Keratinocyte (primary cell): ENCODE results near the gene DST. TPM values are rescaled to one million over a fixed set of nuclear protein-coding genes. Genes with fewer than 3 reads are reported as not detected.

Source experiments
- DNase-seq: peaks from one replicate; pipeline ENCODE4 v3.0.0-alpha.2; 2011; ENCODE audit warnings: low read depth, missing footprints, low spot score
- FAIRE-seq: peaks from 2 replicates; lab custom pipeline; 2011; peaks lifted over from hg19 to GRCh38; lab: Jason Lieb, UNC
- H2AFZ ChIP-seq: 2 replicates; pipeline ENCODE4 v1.6.0; 2012; ENCODE audit warnings: low read length, control low read depth, inconsistent platforms; ENCODE audit not compliant: control insufficient read depth
- H3K27ac ChIP-seq: 2 replicates; pipeline ENCODE4 v1.5.1; 2011; ENCODE audit warnings: low read length; ENCODE audit not compliant: control insufficient read depth, insufficient read depth
- H3K27me3 ChIP-seq: 3 replicates; pipeline ENCODE4 v1.6.0; 2011; ENCODE audit warnings: low read length; ENCODE audit not compliant: control insufficient read depth, insufficient read depth; ENCODE audit errors: extremely low read depth
- H3K36me3 ChIP-seq, 2 experiments: 2 replicates in 1 of 2; 3 replicates in 1 of 2; pipeline ENCODE4 v1.5.1; 2011; ENCODE audit warnings: low read length in 2 of 2, mild to moderate bottlenecking in 1 of 2; ENCODE audit not compliant: control insufficient read depth in 2 of 2, insufficient read depth in 2 of 2; ENCODE audit errors: extremely low read depth in 1 of 2
- H3K4me1 ChIP-seq: 3 replicates; pipeline ENCODE4 v1.5.1; 2011; ENCODE audit warnings: low read length; ENCODE audit not compliant: control insufficient read depth, insufficient read depth; ENCODE audit errors: extremely low read depth
- H3K4me2 ChIP-seq: 3 replicates; pipeline ENCODE4 v1.6.0; 2011; ENCODE audit warnings: low read depth, low read length; ENCODE audit not compliant: control insufficient read depth, insufficient read depth; ENCODE audit errors: extremely low read depth
- H3K4me3 ChIP-seq, 3 experiments: fragments of 200-600 bp in 1 of 3; sonication (generic) in 1 of 3; 2 replicates in 2 of 3; 3 replicates in 1 of 3; pipeline ENCODE4 v1.5.1; 2011 to 2016; ENCODE audit warnings: low read length in 3 of 3, mild to moderate bottlenecking in 3 of 3, control low read depth in 2 of 3, inconsistent platforms in 1 of 3, low read depth in 1 of 3, mixed read lengths in 1 of 3, mixed run types in 1 of 3, moderate library complexity in 1 of 3; ENCODE audit not compliant: control insufficient read depth in 2 of 3, insufficient read depth in 2 of 3; ENCODE audit errors: extremely low read depth in 1 of 3
- H3K79me2 ChIP-seq: 2 replicates; pipeline ENCODE4 v1.6.0; 2012; ENCODE audit warnings: low read length; ENCODE audit not compliant: control insufficient read depth, insufficient read depth
- H3K9ac ChIP-seq: 3 replicates; pipeline ENCODE4 v1.6.0; 2011; ENCODE audit warnings: low read length; ENCODE audit not compliant: control insufficient read depth, insufficient read depth; ENCODE audit errors: extremely low read depth
- H3K9me1 ChIP-seq: 3 replicates; pipeline ENCODE4 v1.6.0; 2011; ENCODE audit warnings: low read length; ENCODE audit not compliant: control insufficient read depth, insufficient read depth; ENCODE audit errors: extremely low read depth
- H3K9me3 ChIP-seq: 2 replicates; pipeline ENCODE4 v1.5.1; 2012; ENCODE audit warnings: low read depth, low read length; ENCODE audit not compliant: control insufficient read depth
- H4K20me1 ChIP-seq: 3 replicates; pipeline ENCODE4 v1.6.0; 2011; ENCODE audit warnings: low read length; ENCODE audit not compliant: control insufficient read depth, insufficient read depth; ENCODE audit errors: extremely low read depth
- CTCF ChIP-seq, 3 experiments: IDR thresholded peaks in 1 of 3; conservative IDR thresholded peaks in 1 of 3; optimal IDR thresholded peaks in 1 of 3; 2 replicates in 2 of 3; 3 replicates in 1 of 3; pipeline versions ENCODE3 to v1.5.1; 2011; ENCODE audit warnings: low read length in 3 of 3, mild to moderate bottlenecking in 3 of 3, moderate library complexity in 2 of 3, control low read depth in 1 of 3, inconsistent platforms in 1 of 3; ENCODE audit not compliant: insufficient read depth in 2 of 3; ENCODE audit errors: extremely low read depth in 1 of 3
- EZH2 ChIP-seq: IDR thresholded peaks from one replicate; pipeline ENCODE4 v1.6.1; 2012; ENCODE audit warnings: inconsistent platforms, mild to moderate bottlenecking, low read length, moderate library complexity
- dilution Hi-C: fragments of 300-500 bp; cut with MboI; formaldehyde crosslinking; loops from one replicate; pipeline ENCODE4 v1.7.0; 2020; ENCODE audit warnings: low sequenced_read_pairs; ENCODE audit not compliant: extremely low pct_ligation_motif_present
- polyA plus RNA-seq, 5 experiments: library from polyadenylated mRNA; depleted of rRNA in 3 of 5; stranded (reverse) in 3 of 5; stranded (forward) in 1 of 5; unstranded in 1 of 5; fragments of >200 nt; gene quantifications; 1 replicate in 1 of 5; 2 replicates in 3 of 5; 3 replicates in 1 of 5; pipeline versions ENCODE4 v1.2.1 to v1.2.3, GENCODE V29; 2011 to 2012; ENCODE audit warnings: missing spikeins in 2 of 5, low read depth in 1 of 5, low replicate concordance in 1 of 5

DST gene
- polyA plus RNA-seq, 1 donor (not counting 4 experiments of a cell fraction or from before 2014, with no cell fraction given), result 455 TPM

- dilution Hi-C loops, result no loop called here
- TF ChIP-seq CTCF (optimal IDR thresholded peaks at IDR 0.05 in 1 of 3, IDR thresholded peaks at IDR 0.05 in 1 of 3, conservative IDR thresholded peaks at IDR 0.05 in 1 of 3; ENCODE audit: extremely low read depth in 1 of 3, insufficient read depth in 2 of 3, low read length in 3 of 3) (no peak), EZH2 (no peak)
- DNase-seq (no peak), FAIRE-seq (no peak)
- H3K9ac ChIP-seq, result no peak overlapping the region
- no peak overlapping the region for H3K27ac ChIP-seq
- H3K27me3 ChIP-seq, result no peaks in the 10 kb centered on the region
- H3K4me1 ChIP-seq, result no peaks in the 10 kb centered on the region
- no peak overlapping the region for H2AFZ ChIP-seq
- H3K4me2 ChIP-seq, result no peak overlapping the region
- peaks cover 9 to 10% of the 10 kb centered on the region in 2 experiments for H3K36me3 ChIP-seq
- H3K79me2 ChIP-seq, result no peaks in the 10 kb centered on the region
- no peak overlapping the region for H3K4me3 ChIP-seq
- peaks cover 3% of the 10 kb centered on the region for H3K9me1 ChIP-seq
- H4K20me1 ChIP-seq, result no peaks in the 10 kb centered on the region
- no peaks in the 10 kb centered on the region for H3K9me3 ChIP-seq
These were observed 165.4 kb downstream of the DST start for GRCh38 chr6:56477241-56477640.

GRCh38 chr6:56475736-56476457, 166.8 kb downstream of the DST start:
- no peak overlapping the region for H3K4me2 ChIP-seq
- no peak for DNase-seq
- no peak for FAIRE-seq
- no peaks in the 10 kb centered on the region for H3K79me2 ChIP-seq
- H4K20me1 ChIP-seq, result no peaks in the 10 kb centered on the region
- TF ChIP-seq EZH2, result no peak
- no peak for TF ChIP-seq CTCF (optimal IDR thresholded peaks at IDR 0.05 in 1 of 3, IDR thresholded peaks at IDR 0.05 in 1 of 3, conservative IDR thresholded peaks at IDR 0.05 in 1 of 3; ENCODE audit: extremely low read depth in 1 of 3, insufficient read depth in 2 of 3, low read length in 3 of 3)
- dilution Hi-C loops, result no loop called here
- no peak overlapping the region for H3K27ac ChIP-seq
- H3K36me3 ChIP-seq, result peaks cover 9 to 10% of the 10 kb centered on the region in 2 experiments
- H2AFZ ChIP-seq, result no peak overlapping the region
- H3K4me1 ChIP-seq, result no peaks in the 10 kb centered on the region
- no peaks in the 10 kb centered on the region for H3K27me3 ChIP-seq
- H3K9ac ChIP-seq, result no peak overlapping the region
- no peaks in the 10 kb centered on the region for H3K9me3 ChIP-seq
- no peak overlapping the region for H3K4me3 ChIP-seq
- peaks cover 3% of the 10 kb centered on the region for H3K9me1 ChIP-seq
